ENCODE results near the gene CEP85L. TPM values are rescaled to one million over a fixed set of nuclear protein-coding genes. Genes with fewer than 3 reads are reported as not detected.

Gene CEP85L
- total and polyA plus RNA-seq, 2 of the 4 experiments (the other 2 are of a cell fraction), result 2.3 to 25.6 TPM

DNA sequence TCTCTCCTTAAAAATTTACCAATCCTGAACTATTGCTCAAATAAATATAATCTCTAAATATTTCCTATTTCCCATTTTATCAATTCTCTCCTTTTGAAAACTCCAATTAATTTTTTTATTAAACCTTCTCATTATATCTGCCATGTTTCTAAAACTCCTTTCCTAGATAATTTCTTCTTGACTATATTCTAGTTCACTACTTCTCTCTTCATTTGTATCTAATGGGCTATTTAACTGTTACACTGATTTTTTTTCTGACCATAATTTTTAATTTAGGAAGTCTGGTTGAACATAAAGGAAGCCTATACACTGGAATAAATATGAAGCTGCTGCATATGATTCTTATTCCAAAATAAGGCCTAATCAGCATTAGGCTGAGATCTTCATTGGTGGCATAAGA is 199.6 kb downstream of the CEP85L start:
- intact Hi-C loops (cut with micrococcal nuclease), result no loop called here
- H3K23ac ChIP-seq (ENCODE audit: low read depth, low read length), result no peak overlapping the region
- no peak overlapping the region for H3K27ac ChIP-seq (ENCODE audit: insufficient read depth, low read length)
- H4K91ac ChIP-seq (ENCODE audit: insufficient read depth, low read depth, low read length), result no peak overlapping the region
- H3K27me3 ChIP-seq (ENCODE audit: control insufficient read depth, insufficient read depth, low read length), result no peaks in the 10 kb centered on the region
- no peak overlapping the region for H3K4ac ChIP-seq (ENCODE audit: low read depth, low read length)
- H3K9me3 ChIP-seq (ENCODE audit: control insufficient read depth, insufficient read depth, low read length), result peaks cover 26% of the 10 kb centered on the region
- H2BK120ac ChIP-seq (ENCODE audit: low read depth, low read length), result no peak overlapping the region
- no peak overlapping the region for H2BK20ac ChIP-seq (ENCODE audit: low read depth, low read length)
- H2BK5ac ChIP-seq (ENCODE audit: low read depth, low read length, poor library complexity, severe bottlenecking), result no peak overlapping the region
- no peak overlapping the region for H3K14ac ChIP-seq (replicated peaks; ENCODE audit: low read depth, low read length)
- dilution Hi-C loops (cut with HindIII; ENCODE audit: low sequenced_read_pairs, unreplicated experiment), result no loop called here
- in situ Hi-C loops (cut with MboI; ENCODE audit: low sequenced_read_pairs), result no loop called here
- no peaks in the 10 kb centered on the region for H3K36me3 ChIP-seq (ENCODE audit: control insufficient read depth, insufficient read depth, low read length)
- POLR2A ChIA-PET (ENCODE audit: unreplicated experiment), result no interaction called here
- no peak overlapping the region for H3K4me3 ChIP-seq (ENCODE audit: insufficient read depth, low read depth, low read length)
- BruUV-seq (replicated peaks), result no TSS peak
- no peak overlapping the region for H3K9ac ChIP-seq (ENCODE audit: low read depth, low read length)
- no peaks in the 10 kb centered on the region for H3K79me1 ChIP-seq (ENCODE audit: low read depth in 1 of 2, low read length in 2 of 2)
- H3K18ac ChIP-seq (ENCODE audit: low read depth, low read length), result no peak overlapping the region
- CTCF ChIA-PET, result no interaction called here
- TF ChIP-seq CEBPB (IDR thresholded peaks at IDR 0.05; ENCODE audit: low read depth, low read length) (no peak), SMC3 (IDR thresholded peaks at IDR 0.05; ENCODE audit: low read depth, low read length) (no peak), MAFK (IDR thresholded peaks at IDR 0.05; ENCODE audit: low read depth, low read length) (no peak), FOS (IDR thresholded peaks at IDR 0.05; ENCODE audit: low read depth, low read length) (no peak), POLR2A (IDR thresholded peaks at IDR 0.05; ENCODE audit: low read depth, low read length) (no peak)
- TF ChIP-seq, protein P1, sequence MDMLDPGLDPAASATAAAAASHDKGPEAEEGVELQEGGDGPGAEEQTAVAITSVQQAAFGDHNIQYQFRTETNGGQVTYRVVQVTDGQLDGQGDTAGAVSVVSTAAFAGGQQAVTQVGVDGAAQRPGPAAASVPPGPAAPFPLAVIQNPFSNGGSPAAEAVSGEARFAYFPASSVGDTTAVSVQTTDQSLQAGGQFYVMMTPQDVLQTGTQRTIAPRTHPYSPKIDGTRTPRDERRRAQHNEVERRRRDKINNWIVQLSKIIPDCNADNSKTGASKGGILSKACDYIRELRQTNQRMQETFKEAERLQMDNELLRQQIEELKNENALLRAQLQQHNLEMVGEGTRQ (IDR thresholded peaks at IDR 0.05; ENCODE audit: low read depth, low read length), result no peak
- TF ChIP-seq, protein P2, sequence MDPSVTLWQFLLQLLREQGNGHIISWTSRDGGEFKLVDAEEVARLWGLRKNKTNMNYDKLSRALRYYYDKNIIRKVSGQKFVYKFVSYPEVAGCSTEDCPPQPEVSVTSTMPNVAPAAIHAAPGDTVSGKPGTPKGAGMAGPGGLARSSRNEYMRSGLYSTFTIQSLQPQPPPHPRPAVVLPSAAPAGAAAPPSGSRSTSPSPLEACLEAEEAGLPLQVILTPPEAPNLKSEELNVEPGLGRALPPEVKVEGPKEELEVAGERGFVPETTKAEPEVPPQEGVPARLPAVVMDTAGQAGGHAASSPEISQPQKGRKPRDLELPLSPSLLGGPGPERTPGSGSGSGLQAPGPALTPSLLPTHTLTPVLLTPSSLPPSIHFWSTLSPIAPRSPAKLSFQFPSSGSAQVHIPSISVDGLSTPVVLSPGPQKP (IDR thresholded peaks at IDR 0.05; ENCODE audit: borderline replicate concordance, low read depth, low read length), result no peak
- H3K4me1 ChIP-seq (ENCODE audit: control insufficient read depth, insufficient read depth, low read length), result no peaks in the 10 kb centered on the region
- no peak overlapping the region for H3K56ac ChIP-seq (ENCODE audit: extremely low read depth, insufficient read depth, low read length)
- no peak overlapping the region for H2AFZ ChIP-seq (replicated peaks; ENCODE audit: low read length, poor library complexity)
- no peak overlapping the region for H2AK5ac ChIP-seq (ENCODE audit: low read depth, low read length)
- DNase-seq (no peak), ATAC-seq (ENCODE audit: low read depth) (no peak)
- H4K20me1 ChIP-seq (ENCODE audit: insufficient read depth, low read length), result no peaks in the 10 kb centered on the region
- no peak overlapping the region for H2BK15ac ChIP-seq (ENCODE audit: low read depth, low read length)
- H4K5ac ChIP-seq (ENCODE audit: low read depth, low read length), result no peak overlapping the region
- no peaks in the 10 kb centered on the region for H3K9me1 ChIP-seq (ENCODE audit: insufficient read depth, low read length)
- no peak overlapping the region for H3K4me2 ChIP-seq (ENCODE audit: low read depth, low read length)
- no peak overlapping the region for H4K8ac ChIP-seq (ENCODE audit: low read depth in 2 of 2, low read length in 2 of 2)
- H2AK9ac ChIP-seq (replicated peaks; ENCODE audit: low read depth, low read length, poor library complexity), result no peak overlapping the region
